GM08714 (cell line): ENCODE results near the gene GREM2.

ENCODE experiments used
- H3K4me3 ChIP-seq: fragments of 200-500 bp; sonication (Bioruptor generic); 2 replicates; pipeline ENCODE4 v1.5.1; 2014; ENCODE audit warnings: mild to moderate bottlenecking, low read length, inconsistent platforms
- ZNF274 ChIP-seq: IDR thresholded peaks from 2 replicates; pipeline ENCODE4 v1.6.1; 2012; ENCODE audit warnings: mild to moderate bottlenecking, low read depth, low read length

GREM2 gene

GRCh38 chr1:240515505-240515904 is 96.5 kb downstream of the GREM2 start:
- no peak for TF ChIP-seq ZNF274
- no peak overlapping the region for H3K4me3 ChIP-seq

- no peak for TF ChIP-seq ZNF274
- no peak overlapping the region for H3K4me3 ChIP-seq
Measured at GRCh38 chr1:240511789-240512188, 100.2 kb downstream of the GREM2 start.

- TF ChIP-seq ZNF274 = no peak
Measured at GRCh38 chr1:240508950-240509349, 103.0 kb downstream of the GREM2 start.

GRCh38 chr1:240508201-240508600 is 103.8 kb downstream of the GREM2 start:
- TF ChIP-seq ZNF274 = no peak
- no peak overlapping the region for H3K4me3 ChIP-seq

More at GRCh38 chr1:240508950-240509349, 103.0 kb downstream of the GREM2 start:
- no peak overlapping the region for H3K4me3 ChIP-seq

- no peak overlapping the region for H3K4me3 ChIP-seq
- no peak for TF ChIP-seq ZNF274
Measured at GRCh38 chr1:240506176-240506575, 105.8 kb downstream of the GREM2 start.

DNA sequence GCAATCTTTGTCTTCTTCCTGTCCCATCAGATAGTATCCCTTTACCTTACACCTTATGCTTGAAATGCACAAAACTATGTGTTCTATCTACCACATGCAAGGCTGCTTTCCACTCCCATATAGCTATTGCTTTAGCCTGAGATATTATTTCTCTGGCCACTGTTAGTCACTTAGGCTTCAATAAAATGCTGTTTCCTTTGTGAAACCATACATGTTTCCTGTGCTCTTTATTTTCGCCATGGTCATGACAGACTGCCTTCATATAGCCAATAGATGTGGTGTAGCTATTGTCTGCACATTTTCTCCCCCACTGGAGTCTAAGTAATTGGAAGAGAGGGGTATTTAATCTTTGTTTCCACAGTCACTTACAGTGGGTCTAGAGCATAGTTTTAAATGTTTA is 108.4 kb downstream of the GREM2 start:
- no peak overlapping the region for H3K4me3 ChIP-seq
- no peak for TF ChIP-seq ZNF274

DNA sequence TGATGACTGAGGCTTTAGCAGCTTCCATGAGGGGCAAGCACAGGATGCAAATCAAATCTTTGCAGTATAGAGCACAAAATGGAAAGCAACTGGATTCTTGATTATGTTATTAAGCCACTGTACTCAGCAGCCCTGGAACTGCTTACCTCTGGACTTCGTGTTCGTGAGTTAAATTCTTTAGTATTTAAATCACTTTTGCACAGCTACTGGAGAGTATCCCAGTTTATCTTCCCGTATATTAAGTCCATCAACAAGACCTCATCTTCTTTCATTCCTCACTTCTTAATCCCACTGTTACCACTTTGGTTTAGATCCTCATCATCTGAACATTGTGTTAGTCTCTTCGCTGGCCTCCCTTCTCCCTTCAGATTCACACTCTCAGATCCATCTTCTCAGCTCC is 108.9 kb downstream of the GREM2 start:
- no peak for TF ChIP-seq ZNF274
- H3K4me3 ChIP-seq = no peak overlapping the region

GRCh38 chr1:240501115-240501514 is 110.8 kb downstream of the GREM2 start:
- TF ChIP-seq ZNF274 = no peak
- no peak overlapping the region for H3K4me3 ChIP-seq

DNA sequence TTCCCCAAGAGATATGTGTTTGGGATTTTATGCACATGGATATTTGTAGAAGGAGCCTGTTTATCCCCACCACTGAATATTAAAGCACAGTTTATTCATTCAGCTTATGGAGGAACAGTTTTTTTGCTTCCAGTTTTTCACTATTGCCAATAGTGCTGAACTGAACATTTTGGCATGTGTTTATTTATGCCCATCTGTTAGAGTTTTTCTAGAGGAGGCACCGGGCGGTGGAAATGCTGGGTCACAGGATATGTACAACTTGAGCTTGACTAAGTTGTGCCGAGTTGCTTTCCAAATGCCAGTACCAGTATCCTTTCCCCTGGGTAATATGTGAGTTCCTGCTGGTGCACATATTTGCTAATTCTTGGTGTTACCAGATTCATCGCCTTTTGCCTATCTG is 111.3 kb downstream of the GREM2 start:
- TF ChIP-seq ZNF274 = no peak
- no peak overlapping the region for H3K4me3 ChIP-seq

- TF ChIP-seq ZNF274 = no peak
- no peak overlapping the region for H3K4me3 ChIP-seq
Measured at GRCh38 chr1:240499012-240499411, 112.9 kb downstream of the GREM2 start.

DNA sequence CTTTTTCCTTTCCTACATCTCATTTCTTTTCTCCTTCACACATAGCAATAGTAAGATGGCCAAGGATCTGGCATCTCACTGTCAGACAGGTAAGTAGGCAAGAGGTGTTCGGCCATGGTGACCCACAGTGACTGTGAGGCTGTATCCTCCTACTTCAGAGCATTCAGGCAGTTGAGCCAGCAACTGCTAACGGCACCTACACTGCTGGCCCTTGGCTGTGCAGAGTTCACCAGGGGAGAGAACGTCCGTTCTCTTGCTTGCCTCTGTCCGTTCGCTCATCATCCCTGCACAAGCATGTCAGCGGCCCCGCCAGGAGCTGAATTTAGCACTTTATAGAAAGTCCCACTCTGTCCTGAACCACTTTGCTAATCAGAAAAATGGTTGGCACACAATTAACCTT is 113.6 kb downstream of the GREM2 start:
- TF ChIP-seq ZNF274 = no peak
- H3K4me3 ChIP-seq = no peak overlapping the region

GRCh38 chr1:240497908-240498307 is 114.0 kb downstream of the GREM2 start:
- no peak for TF ChIP-seq ZNF274
- H3K4me3 ChIP-seq = no peak overlapping the region

- no peak overlapping the region for H3K4me3 ChIP-seq
- no peak for TF ChIP-seq ZNF274
Measured at GRCh38 chr1:240496941-240497340, 115.0 kb downstream of the GREM2 start.

DNA sequence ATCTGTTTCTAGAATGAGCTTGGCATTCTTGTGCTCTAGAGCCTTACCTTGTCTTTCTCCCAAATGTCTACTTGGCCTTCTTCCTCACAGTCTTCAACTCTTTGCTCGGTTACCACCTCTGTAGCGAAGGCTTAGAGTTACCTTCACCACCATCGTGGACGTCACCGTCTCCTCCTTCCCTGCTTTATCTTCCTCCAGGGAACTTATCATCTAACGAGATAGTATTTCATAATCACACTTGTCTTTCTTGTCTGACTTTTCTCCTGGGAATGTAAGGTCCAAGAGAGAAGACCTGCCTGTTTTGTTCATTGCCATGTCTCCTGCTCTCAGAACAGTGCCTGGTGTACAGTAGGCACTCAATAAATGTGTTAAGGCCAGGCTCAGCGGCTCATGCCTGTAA is 115.6 kb downstream of the GREM2 start:
- no peak overlapping the region for H3K4me3 ChIP-seq
- TF ChIP-seq ZNF274 = no peak

GRCh38 chr1:240495601-240496000 is 116.4 kb downstream of the GREM2 start:
- TF ChIP-seq ZNF274 = no peak
- no peak overlapping the region for H3K4me3 ChIP-seq

DNA sequence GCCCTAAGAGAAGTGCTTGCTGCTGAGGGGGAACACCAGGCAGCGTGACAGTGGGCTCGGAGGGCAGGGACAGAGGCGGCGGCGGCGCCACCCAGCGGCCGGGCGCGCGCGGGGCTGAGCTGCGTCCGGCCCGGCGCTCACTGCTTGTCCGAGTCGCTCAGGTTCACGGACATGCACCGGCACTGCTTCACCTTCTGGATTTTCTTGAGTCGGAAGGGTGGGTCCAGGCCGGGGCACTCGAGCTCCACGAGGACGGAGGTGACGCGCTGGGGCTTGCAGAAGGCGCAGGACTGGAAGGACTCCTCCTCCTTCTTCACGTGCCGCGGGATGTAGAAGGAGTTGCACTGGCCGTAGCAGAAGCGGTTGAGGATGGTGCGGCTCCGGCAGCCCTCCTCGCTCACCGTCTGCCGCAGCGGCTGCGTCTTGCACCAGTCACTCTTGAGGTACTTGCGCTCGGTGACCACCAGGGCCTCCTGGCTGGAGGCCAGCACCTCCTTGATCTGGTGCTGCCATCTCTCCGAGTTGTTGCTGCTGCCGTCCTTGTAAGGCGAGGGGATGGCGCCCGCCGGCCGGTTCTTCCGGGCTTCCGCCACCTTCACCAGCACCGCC is 119.0 kb downstream of the GREM2 start:
- no peak for TF ChIP-seq ZNF274
- no peak overlapping the region for H3K4me3 ChIP-seq
